ENCODE results near the gene TEDC1.

The TEDC1 gene

GRCh38 chr14:105529569-105530284 is 38.7 kb downstream of the TEDC1 start:
- TF ChIP-seq FOXP2 (optimal IDR thresholded peaks at IDR 0.05; ENCODE audit: borderline replicate concordance, extremely low read depth, extremely low read length, insufficient read depth) (no peak), POLR2AphosphoS5 (IDR thresholded peaks at IDR 0.05; ENCODE audit: low read depth, low read length) (no peak), TAF1 (IDR thresholded peaks at IDR 0.05; ENCODE audit: borderline replicate concordance, insufficient read depth, low read length) (no peak), SIN3A (IDR thresholded peaks at IDR 0.05; ENCODE audit: borderline replicate concordance, insufficient read depth, low read length) (no peak), REST (IDR thresholded peaks at IDR 0.05; ENCODE audit: insufficient read depth in 1 of 2, low read depth in 2 of 2, low read length in 2 of 2) (no peak)

GRCh38 chr14:105530285-105531087 is 39.4 kb downstream of the TEDC1 start:
- TF ChIP-seq POLR2AphosphoS5 (IDR thresholded peaks at IDR 0.05; ENCODE audit: low read depth, low read length) (no peak), FOXP2 (optimal IDR thresholded peaks at IDR 0.05; ENCODE audit: borderline replicate concordance, extremely low read depth, extremely low read length, insufficient read depth) (no peak), REST (IDR thresholded peaks at IDR 0.05; ENCODE audit: insufficient read depth in 1 of 2, low read depth in 2 of 2, low read length in 2 of 2) (no peak), SIN3A (IDR thresholded peaks at IDR 0.05; ENCODE audit: borderline replicate concordance, insufficient read depth, low read length) (no peak), TAF1 (IDR thresholded peaks at IDR 0.05; ENCODE audit: borderline replicate concordance, insufficient read depth, low read length) (no peak)

- no peak for TF ChIP-seq TAF1 (IDR thresholded peaks at IDR 0.05; ENCODE audit: borderline replicate concordance, insufficient read depth, low read length)
- no peak for TF ChIP-seq POLR2AphosphoS5 (IDR thresholded peaks at IDR 0.05; ENCODE audit: low read depth, low read length)
- no peak for TF ChIP-seq FOXP2 (optimal IDR thresholded peaks at IDR 0.05; ENCODE audit: borderline replicate concordance, extremely low read depth, extremely low read length, insufficient read depth)
- no peak for TF ChIP-seq REST (IDR thresholded peaks at IDR 0.05; ENCODE audit: insufficient read depth in 1 of 2, low read depth in 2 of 2, low read length in 2 of 2)
- TF ChIP-seq SIN3A (IDR thresholded peaks at IDR 0.05; ENCODE audit: borderline replicate concordance, insufficient read depth, low read length) = no peak
Measured at GRCh38 chr14:105531088-105531893, 40.2 kb downstream of the TEDC1 start.

GRCh38 chr14:105531894-105532623 is 41.0 kb downstream of the TEDC1 start:
- TF ChIP-seq REST (IDR thresholded peaks at IDR 0.05; ENCODE audit: insufficient read depth in 1 of 2, low read depth in 2 of 2, low read length in 2 of 2) = no peak
- no peak for TF ChIP-seq FOXP2 (optimal IDR thresholded peaks at IDR 0.05; ENCODE audit: borderline replicate concordance, extremely low read depth, extremely low read length, insufficient read depth)
- TF ChIP-seq SIN3A (IDR thresholded peaks at IDR 0.05; ENCODE audit: borderline replicate concordance, insufficient read depth, low read length) = no peak
- no peak for TF ChIP-seq POLR2AphosphoS5 (IDR thresholded peaks at IDR 0.05; ENCODE audit: low read depth, low read length)
- no peak for TF ChIP-seq TAF1 (IDR thresholded peaks at IDR 0.05; ENCODE audit: borderline replicate concordance, insufficient read depth, low read length)
